ENCODE data around the gene MGAM2.

DNA sequence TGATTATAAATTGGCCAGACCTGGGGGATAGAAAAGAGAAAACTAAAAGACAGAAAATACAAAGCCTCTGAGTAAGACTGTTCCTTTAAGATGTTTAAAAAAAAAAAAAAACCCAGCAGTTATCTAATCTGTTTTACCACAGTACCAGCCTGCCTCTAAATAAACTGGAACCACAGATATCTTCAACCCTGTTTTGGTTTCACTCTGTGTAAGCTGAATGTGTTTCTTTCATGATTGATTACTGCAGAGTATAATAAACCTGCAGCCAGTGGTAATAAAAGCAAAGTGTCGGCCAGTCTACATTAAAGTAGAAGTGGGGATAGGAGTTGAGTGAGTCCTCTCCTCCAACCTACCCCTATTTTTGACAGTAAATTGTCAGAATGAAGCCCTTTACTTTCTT lies 40.6 kb downstream of the MGAM2 start:
- no peak for TF ChIP-seq POLR2A (IDR thresholded peaks at IDR 0.05)
- TF ChIP-seq, protein P1, sequence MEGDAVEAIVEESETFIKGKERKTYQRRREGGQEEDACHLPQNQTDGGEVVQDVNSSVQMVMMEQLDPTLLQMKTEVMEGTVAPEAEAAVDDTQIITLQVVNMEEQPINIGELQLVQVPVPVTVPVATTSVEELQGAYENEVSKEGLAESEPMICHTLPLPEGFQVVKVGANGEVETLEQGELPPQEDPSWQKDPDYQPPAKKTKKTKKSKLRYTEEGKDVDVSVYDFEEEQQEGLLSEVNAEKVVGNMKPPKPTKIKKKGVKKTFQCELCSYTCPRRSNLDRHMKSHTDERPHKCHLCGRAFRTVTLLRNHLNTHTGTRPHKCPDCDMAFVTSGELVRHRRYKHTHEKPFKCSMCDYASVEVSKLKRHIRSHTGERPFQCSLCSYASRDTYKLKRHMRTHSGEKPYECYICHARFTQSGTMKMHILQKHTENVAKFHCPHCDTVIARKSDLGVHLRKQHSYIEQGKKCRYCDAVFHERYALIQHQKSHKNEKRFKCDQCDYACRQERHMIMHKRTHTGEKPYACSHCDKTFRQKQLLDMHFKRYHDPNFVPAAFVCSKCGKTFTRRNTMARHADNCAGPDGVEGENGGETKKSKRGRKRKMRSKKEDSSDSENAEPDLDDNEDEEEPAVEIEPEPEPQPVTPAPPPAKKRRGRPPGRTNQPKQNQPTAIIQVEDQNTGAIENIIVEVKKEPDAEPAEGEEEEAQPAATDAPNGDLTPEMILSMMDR (IDR thresholded peaks at IDR 0.05), result no peak

Data from testis (tissue), 2 donors.